Upper lobe of left lung (tissue), 6 donors: ENCODE measurements around the gene FAHD2A. TPM values are rescaled to one million over a fixed set of nuclear protein-coding genes. Genes with fewer than 3 reads are reported as not detected.
"Not testable (repeated sequence)": the region's sequence is repeated elsewhere in the genome, so short reads cannot be mapped to it uniquely, and the experiment has no call there.

ENCODE experiments used
- ATAC-seq, 2 donors: fragments of 200-7000 bp; cut with Tn5 transposase; one replicate each; pipeline ENCODE4 v1.9.1; 2022; ENCODE audit warnings: mild to moderate bottlenecking in 2 of 2, moderate library complexity in 2 of 2; ENCODE audit not compliant: low FRiP score in 2 of 2
- DNase-seq, 2 donors: peaks; one replicate each; pipeline ENCODE4 v3.0.0-alpha.2; 2019 to 2020
- H3K27ac ChIP-seq, 4 donors: fragments of 200-600 bp; sonication (generic); one replicate each; pipeline ENCODE4 v1.5.1; 2016 to 2019
- H3K27me3 ChIP-seq, 4 donors: fragments of 200-600 bp; sonication (generic); one replicate each; pipeline ENCODE4 v1.5.1; 2017 to 2019
- H3K36me3 ChIP-seq, 4 donors: fragments of 200-600 bp; sonication (generic); one replicate each; pipeline ENCODE4 v1.5.1; 2016 to 2019
- H3K4me1 ChIP-seq, 4 donors: fragments of 200-600 bp; sonication (generic); one replicate each; pipeline ENCODE4 v1.5.1; 2018 to 2019
- H3K4me3 ChIP-seq, 4 donors: fragments of 200-600 bp; sonication (generic); one replicate each; pipeline ENCODE4 v1.5.1; 2017 to 2019; ENCODE audit warnings: mild to moderate bottlenecking in 2 of 4, moderate library complexity in 1 of 4
- H3K9me3 ChIP-seq, 4 donors: fragments of 200-600 bp; sonication (generic); one replicate each; pipeline ENCODE4 v1.5.1; 2018 to 2019
- WGBS, 2 donors: methylation state at CpG; one replicate each; pipeline ENCODE4 v1.1.5; 2017 to 2018; 5-methylcytosine and 5-hydroxymethylcytosine counted together
- total RNA-seq, 6 donors: library from RNA; depleted of rRNA in 4 of 6; stranded (reverse); fragments of >200 nt in 4 of 6; gene quantifications; one replicate each; pipeline versions ENCODE4 v1.1.0 to v1.2.1, GENCODE V29; 2016 to 2021
- TF ChIP-seq, protein P1 (sequence below), 6 experiments: fragments of 450-650 bp in 4 of 6; fragments of 200-600 bp in 2 of 6; sonication (generic) in 2 of 6; IDR thresholded peaks; one replicate each; pipeline ENCODE4 v1.5.1; 2016 to 2019; ENCODE audit warnings: antibody characterized with exemption in 6 of 6
- donor health status: DM: no; HTN: no; CAD: no; lungs with moderate emphysema.
- donor health status: DM: no; HTN: yes; CAD: no; lungs with severe emphysema.

Gene FAHD2A
- total RNA-seq, 6 donors from 2014 or later: 18.9 to 23.3 (median 22.2) TPM

DNA sequence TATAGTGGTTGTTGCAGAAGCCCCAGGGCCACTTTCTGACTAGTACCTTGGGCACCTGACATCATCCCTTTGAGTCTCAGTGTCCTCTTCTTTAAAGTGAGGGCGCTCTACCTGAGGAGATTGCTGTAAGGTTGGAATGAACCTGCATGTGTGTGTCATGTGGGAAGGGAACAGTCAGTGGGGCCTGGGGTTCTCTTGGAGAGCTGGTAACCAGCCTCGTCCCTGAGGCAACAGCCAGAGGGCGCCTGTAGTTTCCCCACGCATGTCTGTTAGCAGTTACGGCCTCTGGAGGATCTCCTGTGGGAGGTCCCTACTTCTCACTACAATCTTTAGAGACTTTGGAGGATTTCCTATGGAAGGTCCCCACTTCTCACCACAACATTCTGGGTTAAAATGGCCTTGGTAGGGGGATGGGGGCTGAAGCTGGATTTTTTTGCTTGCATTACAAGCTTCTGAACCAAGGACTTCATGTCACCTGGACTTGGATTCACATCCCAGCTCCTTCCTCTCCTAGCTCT, 755 bp downstream of the FAHD2A start:
- peaks cover 15 to 22% (median 17%) of the 10 kb centered on the region in 4 donors for H3K4me1 ChIP-seq
- 0 to 1% methylated on average over 4 to 5 of the region's 5 CpGs for WGBS, 2 donors
- DNase-seq: peak in 1 of 2 donors; percentile 69
- H3K27me3 ChIP-seq, H3K9me3 ChIP-seq: not testable (repeated sequence)
- peaks cover 0 to 14% (median 0%) of the 10 kb centered on the region in 4 donors for H3K36me3 ChIP-seq
- peak; percentile 37 to 74 for ATAC-seq
- TF ChIP-seq, protein P1, sequence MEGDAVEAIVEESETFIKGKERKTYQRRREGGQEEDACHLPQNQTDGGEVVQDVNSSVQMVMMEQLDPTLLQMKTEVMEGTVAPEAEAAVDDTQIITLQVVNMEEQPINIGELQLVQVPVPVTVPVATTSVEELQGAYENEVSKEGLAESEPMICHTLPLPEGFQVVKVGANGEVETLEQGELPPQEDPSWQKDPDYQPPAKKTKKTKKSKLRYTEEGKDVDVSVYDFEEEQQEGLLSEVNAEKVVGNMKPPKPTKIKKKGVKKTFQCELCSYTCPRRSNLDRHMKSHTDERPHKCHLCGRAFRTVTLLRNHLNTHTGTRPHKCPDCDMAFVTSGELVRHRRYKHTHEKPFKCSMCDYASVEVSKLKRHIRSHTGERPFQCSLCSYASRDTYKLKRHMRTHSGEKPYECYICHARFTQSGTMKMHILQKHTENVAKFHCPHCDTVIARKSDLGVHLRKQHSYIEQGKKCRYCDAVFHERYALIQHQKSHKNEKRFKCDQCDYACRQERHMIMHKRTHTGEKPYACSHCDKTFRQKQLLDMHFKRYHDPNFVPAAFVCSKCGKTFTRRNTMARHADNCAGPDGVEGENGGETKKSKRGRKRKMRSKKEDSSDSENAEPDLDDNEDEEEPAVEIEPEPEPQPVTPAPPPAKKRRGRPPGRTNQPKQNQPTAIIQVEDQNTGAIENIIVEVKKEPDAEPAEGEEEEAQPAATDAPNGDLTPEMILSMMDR (IDR thresholded peaks at IDR 0.05): peak in 4 of 6 experiments; percentile 12 to 20 (median 14)
- H3K27ac ChIP-seq: peak overlapping the region; percentile 83 to 93 (median 88)
- peak overlapping the region; percentile 70 to 96 (median 83) for H3K4me3 ChIP-seq

DNA sequence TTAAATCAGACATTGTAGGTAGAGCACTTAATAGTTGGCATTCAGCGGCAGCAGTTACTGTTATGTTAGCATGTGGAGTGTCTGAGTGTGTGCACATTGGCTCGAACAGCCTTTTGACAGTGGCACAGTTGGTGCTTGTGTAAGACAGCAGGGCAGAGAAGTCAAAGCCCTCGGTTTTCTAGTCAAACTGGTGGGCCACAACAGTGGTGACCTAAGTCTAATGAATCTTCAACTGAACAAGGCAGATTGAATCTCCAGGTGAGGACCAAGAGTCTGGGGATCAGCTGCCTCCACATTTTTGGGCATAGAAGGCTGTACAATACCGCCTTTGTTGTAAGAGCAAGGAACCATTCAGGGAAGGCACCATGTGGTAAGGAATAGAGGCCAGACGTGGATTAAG, 1.3 kb downstream of the FAHD2A start:
- not testable (repeated sequence) for H3K27ac ChIP-seq, H3K9me3 ChIP-seq, H3K27me3 ChIP-seq, DNase-seq, ATAC-seq
- Histone ChIP-seq H3K4me3 (peak overlapping the region in 1 of 4 donors; percentile 70), H3K4me1 (peaks cover 15 to 22% (median 17%) of the 10 kb centered on the region in 4 donors), H3K36me3 (peaks cover 0 to 14% (median 0%) of the 10 kb centered on the region in 4 donors)
- WGBS, 2 donors: 78 to 91% methylated on average over 5 of the region's 5 CpGs

DNA sequence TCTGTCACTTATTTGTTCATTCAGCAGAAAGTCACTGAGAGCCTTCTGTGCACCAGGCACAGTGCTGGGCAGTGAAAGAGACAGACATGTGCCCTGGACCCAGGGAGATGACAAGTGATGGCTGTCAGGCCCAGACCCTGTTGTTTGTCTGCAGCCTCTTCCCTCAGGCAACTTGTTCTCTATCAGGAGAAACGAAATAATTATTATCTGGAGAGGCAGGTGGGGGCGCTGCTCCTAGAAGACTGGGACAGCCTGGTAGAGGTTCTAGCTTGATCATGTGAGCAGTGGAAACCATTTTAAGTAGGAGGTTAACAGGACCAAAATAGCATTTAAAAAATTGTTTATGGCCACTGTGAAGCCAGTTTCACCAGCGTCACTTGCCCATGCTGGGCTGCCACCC, 2.2 kb downstream of the FAHD2A start:
- H3K4me3 ChIP-seq, H3K27ac ChIP-seq, H3K9me3 ChIP-seq, H3K27me3 ChIP-seq, DNase-seq, ATAC-seq: not testable (repeated sequence)
- 82 to 95% methylated on average over 3 of the region's 3 CpGs for WGBS, 2 donors
- Histone ChIP-seq H3K4me1 (peaks cover 15 to 22% (median 17%) of the 10 kb centered on the region in 4 donors), H3K36me3 (peaks cover 0 to 14% (median 0%) of the 10 kb centered on the region in 4 donors)

DNA sequence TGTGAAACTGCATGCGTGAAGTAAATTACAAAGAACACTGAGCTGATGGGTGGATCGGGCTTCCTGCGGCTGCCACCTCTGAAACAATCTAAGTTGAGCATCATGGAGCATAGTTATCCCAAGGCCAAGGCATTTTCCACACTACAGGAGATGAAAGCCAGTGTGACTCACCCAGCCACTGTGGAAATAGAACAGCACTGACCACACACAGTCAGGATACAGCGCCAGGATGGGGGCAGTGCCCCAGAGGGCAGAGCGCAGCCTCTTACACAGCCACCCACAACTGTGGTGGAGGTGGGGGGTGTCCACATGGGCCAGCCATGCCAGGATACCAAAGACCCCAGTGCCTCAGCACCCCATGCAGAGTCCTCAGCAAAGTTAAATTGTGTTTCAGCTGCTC, 8.7 kb downstream of the FAHD2A start:
- H3K27ac ChIP-seq, H3K4me1 ChIP-seq, H3K4me3 ChIP-seq, H3K9me3 ChIP-seq, ATAC-seq, DNase-seq, H3K27me3 ChIP-seq: not testable (repeated sequence)
- H3K36me3 ChIP-seq: peaks cover 0 to 22% (median 0%) of the 10 kb centered on the region in 4 donors
- 85 to 98% methylated on average over 4 to 5 of the region's 5 CpGs for WGBS, 2 donors

DNA sequence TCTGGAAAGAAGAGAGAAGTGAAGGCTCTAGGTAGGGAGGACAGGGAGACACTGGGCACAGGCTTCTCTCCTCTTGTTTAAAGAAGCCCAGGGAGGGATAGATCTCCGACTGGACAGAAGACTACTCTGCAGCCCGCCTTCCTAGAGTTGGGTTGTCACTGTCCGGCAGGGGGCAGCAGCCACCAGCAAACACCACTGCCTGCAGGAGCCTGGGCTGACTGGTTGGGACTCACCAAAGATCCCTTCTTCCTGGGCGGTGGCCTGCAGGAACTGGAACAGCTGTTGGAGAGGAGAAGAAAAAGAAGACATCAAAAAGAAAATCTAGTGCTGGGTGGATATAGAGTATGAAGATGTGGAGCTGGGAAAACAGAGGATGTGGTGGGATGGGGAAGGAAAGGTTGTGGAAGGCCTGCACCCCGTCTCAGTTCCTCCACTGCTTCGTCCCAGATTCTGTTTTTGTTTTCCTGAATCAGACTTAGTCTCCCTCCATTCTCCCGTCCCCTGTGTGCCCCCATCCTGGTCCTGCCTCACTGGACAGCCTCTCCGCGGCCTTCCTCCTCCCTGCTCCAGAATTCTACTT, 11.6 kb downstream of the FAHD2A start:
- TF ChIP-seq, protein P1 (IDR thresholded peaks at IDR 0.05): peak; percentile 61 to 86 (median 77)
- not testable (repeated sequence) for H3K4me3 ChIP-seq, H3K36me3 ChIP-seq, H3K27me3 ChIP-seq, H3K27ac ChIP-seq, H3K4me1 ChIP-seq, H3K9me3 ChIP-seq
- DNase-seq (peak; percentile 81 to 88), ATAC-seq (peak; percentile 78 to 92)
- 44 to 49% methylated on average over 7 to 9 of the region's 9 CpGs for WGBS, 2 donors

DNA sequence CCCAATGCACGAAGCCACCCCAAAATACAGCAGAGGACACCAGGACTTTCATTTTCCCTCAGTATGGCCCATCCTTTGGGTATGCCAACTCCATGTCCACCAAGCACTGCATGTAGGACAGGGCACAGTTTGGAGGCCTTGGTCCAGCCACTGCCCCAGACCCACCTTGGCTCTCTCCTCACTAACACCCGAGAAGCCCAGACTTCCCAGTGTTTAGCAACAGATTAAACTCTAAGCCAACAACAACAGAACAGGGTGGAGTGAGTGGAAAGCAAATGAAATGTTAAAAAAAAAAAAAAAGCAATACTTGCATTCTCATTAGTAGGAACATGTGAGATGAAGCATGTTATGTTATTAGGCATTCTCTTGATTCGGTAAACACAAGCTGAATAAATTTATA, 12.6 kb downstream of the FAHD2A start:
- not testable (repeated sequence) for H3K27ac ChIP-seq, H3K4me3 ChIP-seq, H3K9me3 ChIP-seq, H3K36me3 ChIP-seq, H3K27me3 ChIP-seq, H3K4me1 ChIP-seq, ATAC-seq, DNase-seq
- WGBS, 2 donors: 81 to 83% methylated on average over 3 of the region's 3 CpGs

DNA sequence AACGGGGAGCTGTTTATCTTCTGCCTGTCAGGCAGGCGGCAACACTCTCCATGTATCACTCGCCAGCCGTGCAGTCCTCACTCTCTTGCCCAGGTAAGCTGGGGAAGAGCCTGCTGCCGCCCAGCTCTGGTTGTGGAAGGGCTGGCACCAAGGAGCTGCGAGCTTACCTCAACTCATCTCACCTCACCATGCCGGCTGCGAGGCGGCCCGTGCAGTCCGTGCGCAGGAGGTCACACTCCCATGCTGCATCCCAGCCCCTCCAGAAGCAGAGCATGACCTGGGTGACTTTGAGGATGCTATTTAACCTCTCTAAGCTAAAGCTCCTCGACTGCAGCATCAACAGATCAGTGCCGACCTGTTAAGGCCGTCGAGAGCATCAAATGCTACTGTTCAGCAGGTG, 13.1 kb downstream of the FAHD2A start:
- not testable (repeated sequence) for ATAC-seq, H3K27ac ChIP-seq, H3K27me3 ChIP-seq, H3K9me3 ChIP-seq, H3K4me1 ChIP-seq, H3K4me3 ChIP-seq, H3K36me3 ChIP-seq
- WGBS, 2 donors: 82 to 95% methylated on average over 7 to 16 of the region's 16 CpGs
- DNase-seq: peak in 1 of 2 donors; percentile 74

DNA sequence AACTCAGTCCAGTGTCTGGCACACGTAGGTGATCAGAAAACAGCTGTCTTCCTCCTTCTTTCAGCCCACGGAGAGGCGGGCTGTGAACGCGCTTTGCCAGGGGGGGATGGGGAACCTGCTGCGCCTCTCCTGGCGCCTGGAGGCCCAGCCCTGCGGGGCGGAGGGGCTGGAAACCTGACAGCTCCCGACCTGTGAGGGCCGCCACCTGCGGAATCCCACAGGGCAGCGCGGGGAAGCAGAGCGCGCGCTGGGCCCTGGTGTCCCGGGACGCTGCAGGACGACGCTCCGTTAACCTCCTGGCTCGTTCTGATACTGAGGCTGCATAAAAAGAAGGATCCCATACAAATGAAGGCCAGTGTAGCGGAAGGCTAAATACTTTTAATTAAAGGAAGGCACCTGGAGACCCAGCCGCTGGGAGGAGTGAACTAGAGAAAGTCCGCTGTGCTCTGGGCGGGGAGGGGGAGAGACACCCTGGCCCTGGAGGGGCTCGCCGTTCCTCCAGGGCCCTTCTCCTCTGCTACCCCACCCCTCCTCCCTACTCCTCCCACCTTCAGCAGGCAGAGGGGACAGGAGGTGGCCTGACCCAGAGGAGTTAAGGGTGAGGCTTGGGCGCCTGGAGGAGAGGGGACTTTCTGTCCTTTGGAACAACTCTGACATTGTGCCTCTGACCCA, 24.8 kb downstream of the FAHD2A start:
- not testable (repeated sequence) for H3K4me3 ChIP-seq, DNase-seq, H3K27ac ChIP-seq, H3K9me3 ChIP-seq, H3K36me3 ChIP-seq, ATAC-seq, H3K4me1 ChIP-seq, H3K27me3 ChIP-seq
- WGBS, 2 donors: 20 to 32% methylated on average over 11 of the region's 30 CpGs

DNA sequence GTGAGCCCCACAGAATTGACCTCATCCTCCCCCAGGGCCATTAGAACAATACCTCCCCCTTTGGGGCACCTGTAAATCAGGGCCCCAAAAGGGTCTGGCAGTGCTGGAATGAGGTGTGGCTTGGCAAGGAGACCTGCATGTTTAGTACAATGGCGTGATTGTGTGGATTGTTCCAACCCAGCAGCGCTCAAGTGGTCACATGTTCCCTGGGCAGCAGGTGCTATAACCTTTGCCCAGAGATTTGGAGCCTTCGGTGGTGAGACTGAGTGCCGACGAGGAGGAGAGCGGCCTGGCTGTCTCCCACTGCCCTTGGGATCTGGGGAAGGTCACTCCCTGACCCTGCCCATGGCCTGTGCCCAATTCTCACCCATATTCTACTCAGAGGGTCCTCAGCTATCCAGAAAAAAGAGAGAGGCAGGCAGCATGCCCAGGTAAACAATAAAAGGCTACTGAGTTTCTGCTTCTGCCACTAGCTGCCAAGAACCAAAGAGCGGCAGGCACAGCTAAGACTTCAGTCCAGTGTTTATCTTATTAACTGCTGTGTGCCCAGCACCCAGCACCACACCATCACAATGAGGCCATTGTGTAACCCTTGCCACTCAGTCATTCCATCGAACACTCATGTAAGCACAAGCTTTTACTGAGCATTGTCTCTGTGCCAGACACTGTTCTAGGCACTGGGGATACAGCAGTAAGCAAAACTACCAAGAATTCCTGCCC, 27.4 kb downstream of the FAHD2A start:
- H3K4me3 ChIP-seq, H3K27ac ChIP-seq, DNase-seq, H3K27me3 ChIP-seq, H3K36me3 ChIP-seq, H3K9me3 ChIP-seq, H3K4me1 ChIP-seq: not testable (repeated sequence)
- WGBS, 2 donors: no CpG with 5 or more reads among the region's 8 CpGs
- ATAC-seq: peak; percentile 17 to 76

DNA sequence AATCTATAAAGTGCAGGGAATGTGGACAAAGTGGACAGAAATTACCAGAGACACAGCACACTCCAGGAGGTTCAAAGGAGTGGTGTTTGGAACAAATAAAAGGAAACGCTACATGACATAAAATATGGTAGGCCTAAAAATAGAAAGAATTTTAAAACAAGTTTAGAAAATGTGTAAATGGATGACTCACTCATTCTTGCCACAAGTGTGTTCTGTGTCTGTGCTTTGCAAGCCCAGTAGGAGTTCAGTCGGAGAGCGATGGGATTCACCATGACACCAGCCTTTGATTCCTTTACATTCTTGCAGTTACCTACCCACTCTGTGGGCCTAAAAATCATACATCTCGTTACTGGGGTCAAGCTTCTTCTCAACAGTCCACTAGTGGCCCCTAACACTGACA, 30.9 kb downstream of the FAHD2A start:
- H3K4me3 ChIP-seq, H3K27me3 ChIP-seq, DNase-seq, H3K4me1 ChIP-seq, H3K9me3 ChIP-seq, ATAC-seq, H3K27ac ChIP-seq, H3K36me3 ChIP-seq: not testable (repeated sequence)
- WGBS, 2 donors: 80% methylated on average over 1 of the region's 4 CpGs; no CpG with 5 or more reads in 1 of the 2 donors
